ENCODE data around the gene AGK. TPM values are rescaled to one million over a fixed set of nuclear protein-coding genes. Genes with fewer than 3 reads are reported as not detected.

Gene AGK
- total RNA-seq: 29.3 and 33.3 TPM in 2 replicates

GRCh38 chr7:141551094-141551781 is at the start of gene AGK:
AGK (plus strand) TSS chr7:141551410; CDS start chr7:141555467, 4,057 bp downstream.

GRCh38 chr7:141702047-141702567 is 150.9 kb downstream of the AGK start, which contains the start of gene DENND11:
DENND11 (minus strand) TSS chr7:141702166; CDS start chr7:141702153, 13 bp downstream.

Other genes with a start within 250 kb of the AGK start
- 6.9 and 8.4 TPM in 2 replicates for gene DENND11, start 150.8 kb downstream of the AGK start, total RNA-seq
- not detected in 2 replicates for gene WEE2, start 156.9 kb downstream of the AGK start, total RNA-seq
- gene SSBP1, start 186.9 kb downstream of the AGK start, total RNA-seq: 121 and 139 TPM in 2 replicates
- 2.9 and 4.1 TPM in 2 replicates for gene TAS2R3, start 212.7 kb downstream of the AGK start, total RNA-seq
- gene TAS2R4, start 225.3 kb downstream of the AGK start, total RNA-seq: 2.4 and 3.8 TPM in 2 replicates
- 1.9 and 2.6 TPM in 2 replicates for gene TAS2R5, start 238.8 kb downstream of the AGK start, total RNA-seq

Measured in articular chondrocyte of knee joint (primary cell).